Endothelial cell of umbilical vein (primary cell): ENCODE data around the gene P2RY1. TPM values are rescaled to one million over a fixed set of nuclear protein-coding genes. Genes with fewer than 3 reads are reported as not detected.

Source experiments
- BruUV-seq: library from RNA; stranded (reverse); fragments of 400-500 nt; replicated peaks from 2 replicates; lab custom pipeline; 2021; lab: Mats Ljungman, UMichigan
- CTCF ChIA-PET: fragments of 300-600, 350-600 bp; sonication (Branson Sonifier 250); formaldehyde crosslinking; loops from one replicate; lab custom pipeline; 2021; ENCODE audit warnings: antibody characterized with exemption, inconsistent platforms; lab: Charles Lee
- POLR2A ChIA-PET: fragments of 300-600, 350-600 bp; sonication (Branson Sonifier 250); formaldehyde crosslinking; loops from one replicate; lab custom pipeline; 2021; ENCODE audit warnings: antibody characterized with exemption, inconsistent platforms; lab: Charles Lee
- DNase-seq: peaks from one replicate; pipeline ENCODE4 v3.0.0-alpha.2; 2011; ENCODE audit warnings: low read depth, low spot score
- FAIRE-seq: peaks from 2 replicates; lab custom pipeline; 2011; peaks lifted over from hg19 to GRCh38; lab: Jason Lieb, UNC
- H2AFZ ChIP-seq: 2 replicates; pipeline ENCODE4 v1.6.0; 2012; ENCODE audit warnings: low read depth, low read length, control low read depth, inconsistent platforms
- H3K27ac ChIP-seq: 2 replicates; pipeline ENCODE4 v1.5.1; 2011; ENCODE audit warnings: low read depth, mild to moderate bottlenecking, control low read depth, low read length, moderate library complexity; ENCODE audit not compliant: insufficient read depth
- H3K27me3 ChIP-seq, 2 experiments: 2 replicates each; pipeline versions ENCODE4 v1.6.0 to v1.6.1; 2011; ENCODE audit warnings: low read length in 2 of 2, mixed read lengths in 1 of 2; ENCODE audit not compliant: control insufficient read depth in 2 of 2, insufficient read depth in 2 of 2
- H3K36me3 ChIP-seq, 2 experiments: 2 replicates in 1 of 2; 3 replicates in 1 of 2; pipeline ENCODE4 v1.5.1; 2011; ENCODE audit warnings: low read length in 2 of 2, mild to moderate bottlenecking in 1 of 2, moderate library complexity in 1 of 2; ENCODE audit not compliant: control insufficient read depth in 2 of 2, insufficient read depth in 2 of 2; ENCODE audit errors: extremely low read depth in 1 of 2
- H3K4me1 ChIP-seq: 3 replicates; pipeline ENCODE4 v1.5.1; 2011; ENCODE audit warnings: mild to moderate bottlenecking, low read length; ENCODE audit not compliant: control insufficient read depth, insufficient read depth; ENCODE audit errors: extremely low read depth
- H3K4me2 ChIP-seq: 2 replicates; pipeline ENCODE4 v1.6.1; 2011; ENCODE audit warnings: low read length, control low read depth, mixed read lengths; ENCODE audit not compliant: insufficient read depth
- H3K4me3 ChIP-seq, 3 experiments: fragments of 200-600 bp in 1 of 3; sonication (generic), shearing (Covaris generic) in 1 of 3; replicated peaks in 1 of 3; 2 replicates each; pipeline ENCODE4 v1.5.1; 2011 to 2016; ENCODE audit warnings: control low read depth in 3 of 3, low read length in 3 of 3, mild to moderate bottlenecking in 2 of 3, inconsistent platforms in 1 of 3, low read depth in 1 of 3, moderate library complexity in 1 of 3; ENCODE audit not compliant: insufficient read depth in 1 of 3
- H3K79me2 ChIP-seq: 2 replicates; pipeline ENCODE4 v1.6.0; 2012; ENCODE audit warnings: low read length, inconsistent platforms; ENCODE audit not compliant: control insufficient read depth, insufficient read depth
- H3K9ac ChIP-seq: replicated peaks from 2 replicates; pipeline ENCODE3; 2011; ENCODE audit warnings: low read length, control low read depth; ENCODE audit not compliant: insufficient read depth; ENCODE audit errors: extremely low read depth
- H3K9me1 ChIP-seq: replicated peaks from 3 replicates; pipeline ENCODE4 v1.6.0; 2011; ENCODE audit warnings: mild to moderate bottlenecking, low read length; ENCODE audit not compliant: control insufficient read depth, insufficient read depth; ENCODE audit errors: extremely low read depth
- H3K9me3 ChIP-seq: replicated peaks from 2 replicates; pipeline ENCODE4 v1.5.1; 2012; ENCODE audit warnings: low read length, inconsistent platforms; ENCODE audit not compliant: control insufficient read depth, insufficient read depth
- H4K20me1 ChIP-seq: replicated peaks from 2 replicates; pipeline ENCODE3; 2011; ENCODE audit warnings: mild to moderate bottlenecking, low read length; ENCODE audit not compliant: control insufficient read depth, insufficient read depth; ENCODE audit errors: extremely low read depth
- GATA2 ChIP-seq: IDR thresholded peaks from 2 replicates; pipeline ENCODE4 v1.7.0; 2011; ENCODE audit warnings: low read depth, mild to moderate bottlenecking, moderate library complexity, mixed read lengths, low read length; ENCODE audit not compliant: insufficient read length, insufficient read depth
- POLR2AphosphoS5 ChIP-seq: IDR thresholded peaks from 2 replicates; pipeline ENCODE4 v1.6.1; 2012; ENCODE audit warnings: low read depth, mild to moderate bottlenecking, control low read depth, low read length, moderate library complexity; ENCODE audit not compliant: insufficient read depth
- dilution Hi-C: fragments of 300-500 bp; cut with MboI; formaldehyde crosslinking; loops from one replicate; pipeline ENCODE4 v1.15.0; 2019; ENCODE audit warnings: low sequenced_read_pairs; ENCODE audit not compliant: extremely low pct_ligation_motif_present
- intact Hi-C: fragments of 100-400 bp; cut with micrococcal nuclease; formaldehyde crosslinking; loops from one replicate; pipeline ENCODE4 v1.10.0; 2022
- polyA plus RNA-seq, 4 experiments: library from polyadenylated mRNA; depleted of rRNA in 3 of 4; stranded (reverse) in 3 of 4; unstranded in 1 of 4; fragments of >200 nt; gene quantifications; 2 replicates each; pipeline versions ENCODE4 v1.2.1 to v1.2.3, GENCODE V29; 2011 to 2012; ENCODE audit warnings: missing spikeins in 1 of 4
- total RNA-seq: library from RNA; stranded (reverse); gene quantifications from 2 replicates; pipeline ENCODE4 v1.2.3, GENCODE V29; 2021
- TF ChIP-seq, protein P1 (sequence below), 2 donors: IDR thresholded peaks; 1 replicate in 1 of 2; 2 replicates in 1 of 2; pipeline ENCODE4 v1.5.1; 2011; ENCODE audit warnings: low read length in 2 of 2, mild to moderate bottlenecking in 2 of 2, moderate library complexity in 2 of 2, control low read depth in 1 of 2, inconsistent platforms in 1 of 2, low read depth in 1 of 2; ENCODE audit not compliant: insufficient read depth in 1 of 2; ENCODE audit errors: extremely low read depth in 1 of 2

Gene P2RY1
- total and polyA plus RNA-seq, 2 donors (not counting 3 experiments of a cell fraction or from before 2014, with no cell fraction given), result 0.81 to 1.7 TPM

DNA sequence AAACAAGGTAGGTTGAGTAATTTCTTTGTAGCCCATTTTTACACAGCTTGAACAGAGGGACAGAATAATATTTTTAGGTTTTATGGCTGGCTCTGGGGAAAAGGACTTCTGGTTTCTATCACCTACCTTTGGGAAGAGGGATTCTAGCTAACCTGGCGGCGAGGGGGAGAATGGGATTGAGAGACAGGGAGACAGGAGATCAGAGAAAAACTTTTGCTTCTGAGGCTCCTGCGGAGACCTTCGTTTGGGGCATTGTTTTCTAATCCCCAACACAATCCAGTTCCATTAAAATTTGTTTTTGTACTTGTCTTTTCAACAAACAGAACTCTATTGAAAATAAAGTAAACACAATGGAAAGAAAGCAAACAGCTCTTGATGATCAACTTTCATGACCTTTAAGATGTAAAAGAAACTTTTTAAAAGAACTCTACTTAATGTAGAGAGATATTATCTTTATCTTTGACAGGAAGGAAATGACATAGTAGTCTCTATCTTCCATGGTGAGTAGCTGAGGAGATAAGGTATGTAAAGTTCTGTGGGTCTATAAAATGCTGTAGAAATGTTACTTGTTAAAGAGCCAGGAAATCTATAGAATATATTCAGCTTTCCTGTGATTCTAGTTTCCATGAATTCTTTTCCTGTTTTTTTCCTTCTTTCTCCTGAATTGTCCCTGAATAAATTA lies 37.0 kb upstream of the P2RY1 start:
- peak overlapping the region; percentile 26 for H2AFZ ChIP-seq
- H3K4me1 ChIP-seq, result peaks cover 11% of the 10 kb centered on the region
- no peaks in the 10 kb centered on the region for H3K9me1 ChIP-seq
- peak overlapping the region; percentile 52 for H3K4me2 ChIP-seq
- no peaks in the 10 kb centered on the region for H3K9me3 ChIP-seq
- peak; percentile 47 for DNase-seq
- FAIRE-seq, result peak; percentile 18
- intact Hi-C loops, result no loop called here
- no peaks in the 10 kb centered on the region for H3K27me3 ChIP-seq
- peak overlapping the region; percentile 25 for H3K27ac ChIP-seq
- H3K4me3 ChIP-seq, result no peak overlapping the region
- no peak overlapping the region for H3K9ac ChIP-seq
- dilution Hi-C loops, result no loop called here
- ChIA-PET CTCF (no interaction called here), POLR2A (no interaction called here)
- no TSS peak for BruUV-seq
- H3K79me2 ChIP-seq, result no peaks in the 10 kb centered on the region
- H4K20me1 ChIP-seq, result no peaks in the 10 kb centered on the region
- TF ChIP-seq GATA2 (peak; percentile 52), POLR2AphosphoS5 (no peak)
- H3K36me3 ChIP-seq, result no peaks in the 10 kb centered on the region

DNA sequence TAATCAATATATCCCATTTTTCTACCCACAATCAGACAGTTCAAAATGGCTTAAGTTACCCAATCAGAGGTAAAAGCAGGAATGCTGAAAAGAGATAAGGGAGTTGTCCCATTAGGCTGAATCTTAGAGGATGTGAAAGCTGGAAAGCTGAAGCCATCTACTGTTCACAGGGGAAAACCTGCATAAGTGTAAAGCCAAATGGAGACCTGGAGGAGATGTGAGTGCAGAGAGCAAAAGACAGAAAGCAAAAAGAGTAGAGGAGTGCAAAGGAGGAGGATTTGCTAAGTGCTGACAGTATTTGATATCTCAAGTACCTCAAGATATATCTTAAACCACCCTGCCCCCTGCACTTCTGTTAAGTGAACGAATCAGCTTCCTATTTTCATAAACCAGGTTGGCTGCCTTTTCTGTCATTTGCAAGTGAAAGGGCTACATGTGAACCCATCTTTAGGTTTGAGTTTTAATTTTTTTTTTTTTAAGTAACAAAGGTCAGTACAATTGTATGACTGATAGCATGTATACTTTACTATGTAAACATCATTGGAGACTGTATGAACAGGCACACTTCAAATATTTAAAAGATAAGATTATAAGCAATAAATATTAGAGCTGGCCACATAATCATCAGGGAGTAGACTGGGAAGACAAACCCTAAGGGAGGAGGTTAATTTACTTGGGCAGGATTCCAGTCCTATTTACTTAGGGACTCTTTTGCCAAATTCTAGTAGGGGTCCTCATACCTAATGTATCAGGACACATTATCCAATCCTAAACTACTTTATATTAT lies 22.8 kb upstream of the P2RY1 start:
- no TSS peak for BruUV-seq
- intact Hi-C loops (no loop called here), dilution Hi-C loops (no loop called here)
- Histone ChIP-seq H3K9ac (no peak overlapping the region), H4K20me1 (no peaks in the 10 kb centered on the region), H3K27me3 (no peaks in the 10 kb centered on the region), H3K36me3 (no peaks in the 10 kb centered on the region), H3K4me3 (no peak overlapping the region), H3K9me3 (no peaks in the 10 kb centered on the region), H3K4me1 (no peaks in the 10 kb centered on the region), H3K27ac (no peak overlapping the region), H3K79me2 (no peaks in the 10 kb centered on the region), H2AFZ (no peak overlapping the region), H3K4me2 (no peak overlapping the region), H3K9me1 (no peaks in the 10 kb centered on the region)
- no peak for DNase-seq
- TF ChIP-seq, protein P1, sequence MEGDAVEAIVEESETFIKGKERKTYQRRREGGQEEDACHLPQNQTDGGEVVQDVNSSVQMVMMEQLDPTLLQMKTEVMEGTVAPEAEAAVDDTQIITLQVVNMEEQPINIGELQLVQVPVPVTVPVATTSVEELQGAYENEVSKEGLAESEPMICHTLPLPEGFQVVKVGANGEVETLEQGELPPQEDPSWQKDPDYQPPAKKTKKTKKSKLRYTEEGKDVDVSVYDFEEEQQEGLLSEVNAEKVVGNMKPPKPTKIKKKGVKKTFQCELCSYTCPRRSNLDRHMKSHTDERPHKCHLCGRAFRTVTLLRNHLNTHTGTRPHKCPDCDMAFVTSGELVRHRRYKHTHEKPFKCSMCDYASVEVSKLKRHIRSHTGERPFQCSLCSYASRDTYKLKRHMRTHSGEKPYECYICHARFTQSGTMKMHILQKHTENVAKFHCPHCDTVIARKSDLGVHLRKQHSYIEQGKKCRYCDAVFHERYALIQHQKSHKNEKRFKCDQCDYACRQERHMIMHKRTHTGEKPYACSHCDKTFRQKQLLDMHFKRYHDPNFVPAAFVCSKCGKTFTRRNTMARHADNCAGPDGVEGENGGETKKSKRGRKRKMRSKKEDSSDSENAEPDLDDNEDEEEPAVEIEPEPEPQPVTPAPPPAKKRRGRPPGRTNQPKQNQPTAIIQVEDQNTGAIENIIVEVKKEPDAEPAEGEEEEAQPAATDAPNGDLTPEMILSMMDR (IDR thresholded peaks at IDR 0.05; ENCODE audit: extremely low read depth in 1 of 2, insufficient read depth in 1 of 2, low read depth in 1 of 2, low read length in 2 of 2), result no peak
- ChIA-PET CTCF (interaction anchor here (0.8 kb wide), 1 partner anchor 22 kb away, joined by 3 read pairs; no protein-coding TSS in a partner anchor), POLR2A (no interaction called here)
- no peak for FAIRE-seq
